Measurements from ENCODE around the gene RAB37. TPM values are rescaled to one million over a fixed set of nuclear protein-coding genes. Genes with fewer than 3 reads are reported as not detected.

RAB37 gene
- total and polyA plus RNA-seq, 2 donors from 2014 or later, result 1.7 to 5.6 TPM

DNA sequence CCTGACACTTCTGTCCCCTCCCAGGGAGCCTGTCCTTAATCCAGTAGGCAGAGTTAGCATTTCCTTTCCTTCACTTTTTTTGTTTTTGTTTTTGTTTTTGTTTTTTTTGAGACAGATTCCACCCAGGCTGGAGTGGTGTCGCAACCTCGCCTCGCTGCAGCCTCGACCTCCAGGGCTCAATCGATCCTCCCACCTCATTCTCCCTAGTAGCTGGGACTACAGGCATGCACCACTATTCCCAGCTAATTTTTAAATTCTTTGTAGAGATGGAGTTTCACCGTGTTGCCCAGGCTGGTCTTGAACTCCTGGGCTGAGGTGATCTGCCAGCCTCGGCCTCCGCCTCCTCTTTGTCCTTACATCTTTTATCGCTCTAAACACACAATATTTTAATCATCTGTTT, 15.4 kb downstream of the RAB37 start:
- DNase-seq, result no peak
- Histone ChIP-seq H3K4me3 (ENCODE audit: low read length in 3 of 3) (no peak overlapping the region), H3K27me3 (ENCODE audit: control insufficient read depth, insufficient read depth, low read length) (no peaks in the 10 kb centered on the region), H3K27ac (ENCODE audit: low read depth in 2 of 2, low read length in 2 of 2) (peak overlapping the region in 1 of 2 donors; percentile 32), H3K4me1 (ENCODE audit: control insufficient read depth in 2 of 3, insufficient read depth in 2 of 3, low read depth in 1 of 3, low read length in 3 of 3) (peaks cover 0 to 42% (median 21%) of the 10 kb centered on the region in 3 donors), H3K36me3 (ENCODE audit: control insufficient read depth in 2 of 3, insufficient read depth in 3 of 3, low read length in 3 of 3) (peaks cover 0 to 3% (median 2%) of the 10 kb centered on the region in 3 donors), H3K9ac (ENCODE audit: low read length in 3 of 3) (no peak overlapping the region), H3K9me3 (ENCODE audit: control insufficient read depth in 2 of 3, insufficient read depth in 1 of 3, low read length in 3 of 3) (no peaks in the 10 kb centered on the region)
- TF ChIP-seq, protein P1, sequence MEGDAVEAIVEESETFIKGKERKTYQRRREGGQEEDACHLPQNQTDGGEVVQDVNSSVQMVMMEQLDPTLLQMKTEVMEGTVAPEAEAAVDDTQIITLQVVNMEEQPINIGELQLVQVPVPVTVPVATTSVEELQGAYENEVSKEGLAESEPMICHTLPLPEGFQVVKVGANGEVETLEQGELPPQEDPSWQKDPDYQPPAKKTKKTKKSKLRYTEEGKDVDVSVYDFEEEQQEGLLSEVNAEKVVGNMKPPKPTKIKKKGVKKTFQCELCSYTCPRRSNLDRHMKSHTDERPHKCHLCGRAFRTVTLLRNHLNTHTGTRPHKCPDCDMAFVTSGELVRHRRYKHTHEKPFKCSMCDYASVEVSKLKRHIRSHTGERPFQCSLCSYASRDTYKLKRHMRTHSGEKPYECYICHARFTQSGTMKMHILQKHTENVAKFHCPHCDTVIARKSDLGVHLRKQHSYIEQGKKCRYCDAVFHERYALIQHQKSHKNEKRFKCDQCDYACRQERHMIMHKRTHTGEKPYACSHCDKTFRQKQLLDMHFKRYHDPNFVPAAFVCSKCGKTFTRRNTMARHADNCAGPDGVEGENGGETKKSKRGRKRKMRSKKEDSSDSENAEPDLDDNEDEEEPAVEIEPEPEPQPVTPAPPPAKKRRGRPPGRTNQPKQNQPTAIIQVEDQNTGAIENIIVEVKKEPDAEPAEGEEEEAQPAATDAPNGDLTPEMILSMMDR (IDR thresholded peaks at IDR 0.05; ENCODE audit: borderline replicate concordance, extremely low read depth, insufficient read depth), result no peak
- FAIRE-seq, result no peak
- intact Hi-C loops (cut with DNase I), result no loop called here

DNA sequence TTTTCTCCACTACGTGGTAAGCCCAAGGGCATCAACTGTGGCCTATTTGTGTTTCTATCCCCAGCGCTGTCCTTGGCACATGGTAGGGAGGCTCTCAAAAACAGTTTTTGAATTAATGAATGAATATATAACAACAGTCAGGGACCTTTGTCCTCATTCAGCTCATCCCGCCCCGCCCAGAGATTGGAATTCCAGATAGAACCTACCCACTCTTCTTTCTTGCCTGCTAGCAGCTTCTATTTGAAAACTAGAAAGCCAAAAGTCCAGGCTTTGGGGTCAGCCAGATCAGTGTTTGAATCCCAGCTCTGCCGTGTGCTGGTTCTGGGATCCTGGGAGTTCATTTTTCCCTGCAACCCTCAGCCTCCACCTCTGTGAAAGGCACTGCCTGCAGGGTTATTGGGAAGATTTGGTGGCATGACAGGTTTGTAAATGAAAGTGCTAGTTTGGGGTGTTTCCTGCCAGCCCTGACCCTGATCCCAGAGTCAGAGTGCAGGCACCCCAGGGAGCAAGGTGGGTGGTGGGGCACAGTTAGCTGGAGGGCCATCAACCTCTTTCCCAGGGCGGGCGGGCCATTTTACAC, 15.9 kb downstream of the RAB37 start:
- Histone ChIP-seq H3K4me1 (ENCODE audit: control insufficient read depth in 2 of 3, insufficient read depth in 2 of 3, low read depth in 1 of 3, low read length in 3 of 3) (peaks cover 0 to 43% (median 22%) of the 10 kb centered on the region in 3 donors), H3K4me3 (ENCODE audit: low read length in 3 of 3) (no peak overlapping the region), H3K36me3 (ENCODE audit: control insufficient read depth in 2 of 3, insufficient read depth in 3 of 3, low read length in 3 of 3) (peaks cover 0 to 3% (median 2%) of the 10 kb centered on the region in 3 donors), H3K9me3 (ENCODE audit: control insufficient read depth in 2 of 3, insufficient read depth in 1 of 3, low read length in 3 of 3) (no peaks in the 10 kb centered on the region), H3K9ac (ENCODE audit: low read length in 3 of 3) (no peak overlapping the region), H3K27ac (ENCODE audit: low read depth in 2 of 2, low read length in 2 of 2) (peak overlapping the region in 1 of 2 donors; percentile 32), H3K27me3 (ENCODE audit: control insufficient read depth, insufficient read depth, low read length) (no peaks in the 10 kb centered on the region)
- no peak for FAIRE-seq
- TF ChIP-seq, protein P1 (IDR thresholded peaks at IDR 0.05; ENCODE audit: borderline replicate concordance, extremely low read depth, insufficient read depth), result no peak
- no peak for DNase-seq
- intact Hi-C loops (cut with DNase I), result no loop called here

DNA sequence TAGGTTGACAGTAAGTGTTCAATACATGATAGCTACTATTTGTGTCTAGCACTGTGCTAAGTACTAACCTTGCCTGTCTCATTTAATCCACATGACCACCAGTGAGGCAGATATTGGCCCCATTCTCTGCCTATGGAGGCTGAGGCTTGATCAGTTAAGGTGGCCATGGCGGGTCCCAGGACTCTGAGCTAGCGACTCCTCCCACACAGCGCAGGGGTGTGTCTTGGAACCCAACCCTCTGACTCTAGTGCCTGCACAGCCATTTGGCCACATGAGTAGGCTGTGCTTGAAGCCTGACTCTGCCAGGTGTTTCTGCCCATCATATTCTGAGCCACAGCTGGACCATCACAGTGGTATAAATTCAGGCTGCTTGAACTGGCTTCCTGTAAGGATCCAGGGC, 17.8 kb downstream of the RAB37 start:
- intact Hi-C loops (cut with DNase I), result no loop called here
- TF ChIP-seq, protein P1 (IDR thresholded peaks at IDR 0.05; ENCODE audit: borderline replicate concordance, extremely low read depth, insufficient read depth), result no peak
- Histone ChIP-seq H3K27ac (ENCODE audit: low read depth in 2 of 2, low read length in 2 of 2) (no peak overlapping the region), H3K27me3 (ENCODE audit: control insufficient read depth, insufficient read depth, low read length) (no peaks in the 10 kb centered on the region), H3K9me3 (ENCODE audit: control insufficient read depth in 2 of 3, insufficient read depth in 1 of 3, low read length in 3 of 3) (no peaks in the 10 kb centered on the region), H3K4me3 (ENCODE audit: low read length in 3 of 3) (no peak overlapping the region), H3K36me3 (ENCODE audit: control insufficient read depth in 2 of 3, insufficient read depth in 3 of 3, low read length in 3 of 3) (peaks cover 0 to 3% (median 2%) of the 10 kb centered on the region in 3 donors), H3K9ac (ENCODE audit: low read length in 3 of 3) (no peak overlapping the region), H3K4me1 (ENCODE audit: control insufficient read depth in 2 of 3, insufficient read depth in 2 of 3, low read depth in 1 of 3, low read length in 3 of 3) (peaks cover 2 to 52% (median 29%) of the 10 kb centered on the region in 3 donors)
- no peak for FAIRE-seq
- no peak for DNase-seq

Data from kidney (tissue), 14 donors.